ENCODE data around the gene C2orf92.

C2orf92 gene

GRCh38 chr2:97712693-97713295 is 43.3 kb downstream of the C2orf92 start:
- TF ChIP-seq CTCF (IDR thresholded peaks at IDR 0.05) = no peak

GRCh38 chr2:97713296-97714083 is 44.0 kb downstream of the C2orf92 start, which contains the start of gene ZAP70:
TSS of gene ZAP70 (plus strand) at chr2:97713576. CDS start at chr2:97724037, 10,461 bp downstream.
- TF ChIP-seq CTCF (IDR thresholded peaks at IDR 0.05) = no peak

- no peak for TF ChIP-seq CTCF (IDR thresholded peaks at IDR 0.05)
Observed at GRCh38 chr2:97714084-97714949, 44.8 kb downstream of the C2orf92 start.

- no peak for TF ChIP-seq CTCF (IDR thresholded peaks at IDR 0.05)
Observed at GRCh38 chr2:97714950-97715652, 45.6 kb downstream of the C2orf92 start.

- TF ChIP-seq CTCF (IDR thresholded peaks at IDR 0.05) = no peak
Observed at GRCh38 chr2:97715951-97716694, 46.6 kb downstream of the C2orf92 start.

- no peak for TF ChIP-seq CTCF (IDR thresholded peaks at IDR 0.05)
Observed at GRCh38 chr2:97716695-97717612, 47.4 kb downstream of the C2orf92 start.

Measured in LNCAP (cell line).